GM13976 (cell line): ENCODE measurements around the gene S100A12.

Experiments
- DNase-seq: peaks from one replicate; pipeline ENCODE4 v3.0.0; 2012; ENCODE audit warnings: low spot score
- CTCF ChIP-seq: IDR thresholded peaks from 2 replicates; pipeline ENCODE4 v1.5.1; 2012; ENCODE audit warnings: borderline replicate concordance, mild to moderate bottlenecking; ENCODE audit not compliant: insufficient read depth; ENCODE audit errors: extremely low read depth, missing control alignments, control extremely low read depth
- in situ Hi-C: fragments of 300-500 bp; cut with MboI; formaldehyde crosslinking; loops from one replicate; pipeline ENCODE4 v1.12.0; 2022; ENCODE audit warnings: low sequenced_read_pairs, mixed read lengths, inconsistent platforms; ENCODE audit not compliant: unreplicated experiment

S100A12 gene

GRCh38 chr1:153365696-153366095 is 9.7 kb downstream of the S100A12 start:
- TF ChIP-seq CTCF: no peak
- in situ Hi-C loops: loop anchor here (10.0 kb wide), 1 partner anchor 69 kb away; no protein-coding TSS in a partner anchor
- DNase-seq: no peak

- no peak for DNase-seq
- TF ChIP-seq CTCF: no peak
- in situ Hi-C loops: loop anchor here (10.0 kb wide), 1 partner anchor 70 kb away; no protein-coding TSS in a partner anchor
Observed at GRCh38 chr1:153364766-153365666, 10.4 kb downstream of the S100A12 start.

- DNase-seq: no peak
- TF ChIP-seq CTCF: no peak
- in situ Hi-C loops: loop anchor here (10.0 kb wide), 1 partner anchor 71 kb away; no protein-coding TSS in a partner anchor
Observed at GRCh38 chr1:153364156-153364555, 11.3 kb downstream of the S100A12 start.

GRCh38 chr1:153363641-153364040 is 11.8 kb downstream of the S100A12 start:
- no peak for TF ChIP-seq CTCF
- DNase-seq: no peak
- in situ Hi-C loops: loop anchor here (10.0 kb wide), 1 partner anchor 71 kb away; no protein-coding TSS in a partner anchor

- in situ Hi-C loops: loop anchor here (10.0 kb wide), 1 partner anchor 73 kb away; no protein-coding TSS in a partner anchor
- DNase-seq: no peak
- no peak for TF ChIP-seq CTCF
Observed at GRCh38 chr1:153362187-153362775, 13.1 kb downstream of the S100A12 start.

GRCh38 chr1:153361480-153362109 is 13.8 kb downstream of the S100A12 start:
- DNase-seq: no peak
- in situ Hi-C loops: loop anchor here (10.0 kb wide), 1 partner anchor 73 kb away; no protein-coding TSS in a partner anchor
- no peak for TF ChIP-seq CTCF
